HFFc6 (cell line): Measurements from ENCODE around the gene SPZ1. TPM values are rescaled to one million over a fixed set of nuclear protein-coding genes. Genes with fewer than 3 reads are reported as not detected.

ENCODE experiments used
- DNase-seq: peaks from one replicate; pipeline ENCODE4 v3.0.0-alpha.2; 2018
- H3K27ac Mint-ChIP-seq: 2 replicates; pipeline ENCODE4 v1.8.0; 2020; ENCODE audit warnings: mild to moderate bottlenecking, mixed read lengths
- H3K27me3 Mint-ChIP-seq: 2 replicates; pipeline ENCODE4 v1.8.0; 2021; ENCODE audit warnings: mild to moderate bottlenecking, moderate library complexity, mixed read lengths; ENCODE audit not compliant: insufficient read depth
- H3K36me3 Mint-ChIP-seq: 2 replicates; pipeline ENCODE4 v1.8.0; 2021; ENCODE audit warnings: low read depth, mixed read lengths
- H3K4me1 Mint-ChIP-seq: 2 replicates; pipeline ENCODE4 v1.8.0; 2020; ENCODE audit warnings: low read depth, mixed read lengths
- H3K4me3 Mint-ChIP-seq: 2 replicates; pipeline ENCODE4 v1.8.0; 2020; ENCODE audit warnings: mild to moderate bottlenecking, moderate library complexity, mixed read lengths
- H3K9me3 Mint-ChIP-seq: 2 replicates; pipeline ENCODE4 v1.8.0; 2020; ENCODE audit warnings: mild to moderate bottlenecking, mixed read lengths
- total RNA-seq, 6 experiments: library from RNA; stranded (reverse); fragmentation: NEBNext Ultra II Directional; extraction: Animal tissue kit (Norgen Biotek cat#: 25700); gene quantifications; 2 replicates in 1 of 6; 3 replicates in 5 of 6; pipeline ENCODE4 v1.2.3, GENCODE V29; 2021
- TF ChIP-seq, protein P1 (sequence below): fragments of 200-600 bp; sonication (generic); IDR thresholded peaks from 2 replicates; pipeline ENCODE4 v1.5.0; 2021; ENCODE audit warnings: antibody characterized with exemption, mild to moderate bottlenecking

Gene SPZ1
- total RNA-seq, 6 experiments from 2014 or later = not detected

DNA sequence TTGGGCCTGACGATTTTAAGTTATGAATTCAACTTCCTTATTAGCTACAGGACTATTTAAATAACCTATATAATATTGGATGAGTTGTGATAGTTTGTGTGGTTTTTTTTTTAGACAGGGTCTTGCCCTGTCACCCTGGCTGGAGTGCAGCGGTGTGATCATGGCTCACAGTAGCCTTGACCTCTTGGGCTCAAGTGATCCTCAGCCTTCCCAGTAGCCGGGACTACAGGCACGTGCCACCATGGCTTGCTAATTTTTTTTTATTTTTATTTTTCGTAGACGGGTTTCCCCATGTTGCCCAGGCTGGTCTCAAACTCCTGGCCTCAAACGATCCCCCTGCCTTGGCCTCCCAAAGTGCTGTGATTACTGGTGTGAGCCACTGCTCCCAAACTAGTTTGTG, 17.6 kb downstream of the SPZ1 start:
- peaks cover 10% of the 10 kb centered on the region for H3K27me3 Mint-ChIP-seq
- TF ChIP-seq, protein P1, sequence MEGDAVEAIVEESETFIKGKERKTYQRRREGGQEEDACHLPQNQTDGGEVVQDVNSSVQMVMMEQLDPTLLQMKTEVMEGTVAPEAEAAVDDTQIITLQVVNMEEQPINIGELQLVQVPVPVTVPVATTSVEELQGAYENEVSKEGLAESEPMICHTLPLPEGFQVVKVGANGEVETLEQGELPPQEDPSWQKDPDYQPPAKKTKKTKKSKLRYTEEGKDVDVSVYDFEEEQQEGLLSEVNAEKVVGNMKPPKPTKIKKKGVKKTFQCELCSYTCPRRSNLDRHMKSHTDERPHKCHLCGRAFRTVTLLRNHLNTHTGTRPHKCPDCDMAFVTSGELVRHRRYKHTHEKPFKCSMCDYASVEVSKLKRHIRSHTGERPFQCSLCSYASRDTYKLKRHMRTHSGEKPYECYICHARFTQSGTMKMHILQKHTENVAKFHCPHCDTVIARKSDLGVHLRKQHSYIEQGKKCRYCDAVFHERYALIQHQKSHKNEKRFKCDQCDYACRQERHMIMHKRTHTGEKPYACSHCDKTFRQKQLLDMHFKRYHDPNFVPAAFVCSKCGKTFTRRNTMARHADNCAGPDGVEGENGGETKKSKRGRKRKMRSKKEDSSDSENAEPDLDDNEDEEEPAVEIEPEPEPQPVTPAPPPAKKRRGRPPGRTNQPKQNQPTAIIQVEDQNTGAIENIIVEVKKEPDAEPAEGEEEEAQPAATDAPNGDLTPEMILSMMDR = no peak
- no peaks in the 10 kb centered on the region for H3K9me3 Mint-ChIP-seq
- no peaks in the 10 kb centered on the region for H3K36me3 Mint-ChIP-seq
- DNase-seq = no peak
- no peak overlapping the region for H3K4me3 Mint-ChIP-seq
- no peak overlapping the region for H3K27ac Mint-ChIP-seq
- no peaks in the 10 kb centered on the region for H3K4me1 Mint-ChIP-seq

DNA sequence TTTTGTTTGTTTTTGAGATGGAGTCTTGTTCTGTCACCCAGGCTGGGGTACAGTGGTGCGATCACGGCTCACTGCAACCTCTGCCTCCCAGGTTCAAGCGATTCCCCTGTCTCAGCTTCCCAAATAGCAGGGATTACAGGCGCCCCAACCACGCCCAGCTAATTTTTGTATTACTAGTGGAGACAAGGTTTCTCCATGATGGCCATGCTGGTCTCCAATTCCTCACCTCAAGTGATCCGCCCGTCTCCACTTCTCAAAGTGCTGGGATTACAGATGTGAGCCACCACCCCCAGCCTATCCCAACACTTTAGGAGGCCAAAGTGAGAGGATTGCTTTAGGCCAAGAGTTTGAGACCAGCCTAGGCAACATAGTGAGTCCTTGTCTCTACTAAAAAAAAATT, 19.3 kb downstream of the SPZ1 start:
- TF ChIP-seq, protein P1 = no peak
- H3K27me3 Mint-ChIP-seq = peaks cover 7% of the 10 kb centered on the region
- H3K4me3 Mint-ChIP-seq = no peak overlapping the region
- no peaks in the 10 kb centered on the region for H3K4me1 Mint-ChIP-seq
- DNase-seq = no peak
- no peaks in the 10 kb centered on the region for H3K36me3 Mint-ChIP-seq
- H3K27ac Mint-ChIP-seq = no peak overlapping the region
- no peaks in the 10 kb centered on the region for H3K9me3 Mint-ChIP-seq

DNA sequence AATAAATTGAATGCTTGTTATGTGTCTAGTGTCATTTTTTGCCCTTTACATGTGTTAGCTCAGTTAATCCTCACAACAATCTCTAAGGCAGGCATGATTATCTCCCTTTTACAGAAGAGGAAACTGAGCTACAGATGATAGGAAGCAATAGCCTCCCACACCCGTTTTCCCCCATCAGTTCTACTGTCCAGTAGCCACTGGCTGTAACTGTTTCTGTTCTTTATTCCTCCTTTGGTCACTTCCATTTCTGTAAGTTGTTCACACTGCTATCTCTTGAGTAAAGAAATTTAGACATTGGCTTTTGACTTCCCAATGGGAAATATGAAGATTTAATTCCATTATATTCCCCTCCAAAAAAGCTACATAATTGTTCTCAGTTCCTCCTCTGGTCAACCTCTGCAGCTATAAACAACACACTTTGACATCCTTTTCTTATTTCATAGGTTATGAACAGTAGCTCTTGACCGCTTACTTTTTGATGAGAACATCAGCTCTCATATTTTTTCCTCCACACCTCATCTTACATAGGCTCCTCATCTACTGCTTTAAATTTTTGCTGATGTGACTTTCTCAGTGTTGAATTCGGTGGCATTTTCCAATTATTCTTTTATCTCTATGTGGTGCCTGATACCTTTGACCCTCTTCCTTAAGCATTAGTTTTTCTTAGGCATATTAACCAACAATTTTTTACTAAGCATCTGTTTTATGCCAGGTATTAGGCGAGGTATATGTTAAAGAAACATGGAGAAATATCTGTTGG, 21.4 kb downstream of the SPZ1 start:
- H3K4me3 Mint-ChIP-seq = no peak overlapping the region
- no peaks in the 10 kb centered on the region for H3K9me3 Mint-ChIP-seq
- H3K27me3 Mint-ChIP-seq = peaks cover 5% of the 10 kb centered on the region
- no peak overlapping the region for H3K27ac Mint-ChIP-seq
- no peak for DNase-seq
- TF ChIP-seq, protein P1 = no peak
- no peaks in the 10 kb centered on the region for H3K4me1 Mint-ChIP-seq
- no peaks in the 10 kb centered on the region for H3K36me3 Mint-ChIP-seq

DNA sequence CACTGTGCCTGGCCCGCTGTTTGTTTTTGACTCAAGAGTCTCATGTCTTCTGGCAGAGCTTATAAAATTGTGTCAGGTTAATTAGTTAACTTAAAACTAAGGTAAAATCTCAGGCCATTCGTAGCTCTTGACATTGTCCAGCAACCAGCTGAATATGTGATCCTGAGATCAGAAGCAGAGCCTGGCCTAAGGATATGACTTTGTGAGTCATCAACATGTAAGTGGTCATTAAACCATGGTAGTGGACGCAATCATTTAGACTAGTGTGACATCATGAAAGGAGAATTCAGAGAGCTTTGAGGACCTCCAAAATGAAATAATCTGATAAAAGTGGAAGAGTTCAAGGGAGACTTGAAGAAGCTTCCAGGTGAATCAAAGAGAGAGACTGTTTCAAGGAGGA, 23.3 kb downstream of the SPZ1 start:
- DNase-seq = no peak
- Mint-ChIP-seq H3K4me1 (no peaks in the 10 kb centered on the region), H3K9me3 (no peaks in the 10 kb centered on the region), H3K27me3 (peaks cover 3% of the 10 kb centered on the region), H3K27ac (no peak overlapping the region), H3K4me3 (no peak overlapping the region), H3K36me3 (no peaks in the 10 kb centered on the region)
- TF ChIP-seq, protein P1 = no peak

DNA sequence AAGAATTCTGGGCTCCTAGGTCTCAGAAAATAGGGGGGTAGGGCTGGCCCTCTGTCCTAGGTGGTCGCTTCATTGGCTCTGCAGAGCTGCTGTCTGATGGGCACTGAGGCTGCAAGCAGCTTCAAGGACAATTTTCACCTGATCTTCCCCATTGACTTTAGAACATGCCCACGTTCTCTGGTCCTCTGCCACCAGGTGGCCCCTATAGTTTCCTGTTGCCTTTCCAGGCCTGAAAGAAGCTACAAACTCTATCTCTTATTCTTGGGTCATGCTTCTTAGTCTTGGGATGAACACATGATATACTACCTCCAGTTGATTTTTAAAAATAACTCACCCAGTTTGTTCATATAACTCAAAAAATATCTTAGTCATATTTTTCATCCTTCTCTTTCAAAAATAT, 26.3 kb downstream of the SPZ1 start:
- H3K4me1 Mint-ChIP-seq = no peaks in the 10 kb centered on the region
- H3K27ac Mint-ChIP-seq = no peak overlapping the region
- peaks cover 3% of the 10 kb centered on the region for H3K27me3 Mint-ChIP-seq
- TF ChIP-seq, protein P1 = peak; percentile 53
- peak; percentile 4 for DNase-seq
- no peaks in the 10 kb centered on the region for H3K9me3 Mint-ChIP-seq
- no peaks in the 10 kb centered on the region for H3K36me3 Mint-ChIP-seq
- no peak overlapping the region for H3K4me3 Mint-ChIP-seq
